OCI-LY3 (cell line): ENCODE results near the gene HPS5.

Experiments
- CTCF ChIP-seq: fragments of 200-600, 300-600 bp; sonication (generic); IDR thresholded peaks from 2 replicates; pipeline ENCODE4 v1.5.1; 2014; ENCODE audit warnings: antibody characterized with exemption, low read length, low read depth
- EZH2phosphoT487 ChIP-seq: fragments of 200-600 bp; shearing (Covaris generic); IDR thresholded peaks from 2 replicates; pipeline ENCODE4 v1.6.1; 2018; ENCODE audit warnings: antibody characterized with exemption, mixed run types, low read depth

- TF ChIP-seq CTCF (no peak), EZH2phosphoT487 (no peak)
Measured at GRCh38 chr11:18322818-18323570, 1.1 kb upstream of the HPS5 start.
